ENCODE measurements around the gene IFNL4.
"Not testable (repeated sequence)": the region's sequence is repeated elsewhere in the genome, so short reads cannot be mapped to it uniquely, and the experiment has no call there.

DNA sequence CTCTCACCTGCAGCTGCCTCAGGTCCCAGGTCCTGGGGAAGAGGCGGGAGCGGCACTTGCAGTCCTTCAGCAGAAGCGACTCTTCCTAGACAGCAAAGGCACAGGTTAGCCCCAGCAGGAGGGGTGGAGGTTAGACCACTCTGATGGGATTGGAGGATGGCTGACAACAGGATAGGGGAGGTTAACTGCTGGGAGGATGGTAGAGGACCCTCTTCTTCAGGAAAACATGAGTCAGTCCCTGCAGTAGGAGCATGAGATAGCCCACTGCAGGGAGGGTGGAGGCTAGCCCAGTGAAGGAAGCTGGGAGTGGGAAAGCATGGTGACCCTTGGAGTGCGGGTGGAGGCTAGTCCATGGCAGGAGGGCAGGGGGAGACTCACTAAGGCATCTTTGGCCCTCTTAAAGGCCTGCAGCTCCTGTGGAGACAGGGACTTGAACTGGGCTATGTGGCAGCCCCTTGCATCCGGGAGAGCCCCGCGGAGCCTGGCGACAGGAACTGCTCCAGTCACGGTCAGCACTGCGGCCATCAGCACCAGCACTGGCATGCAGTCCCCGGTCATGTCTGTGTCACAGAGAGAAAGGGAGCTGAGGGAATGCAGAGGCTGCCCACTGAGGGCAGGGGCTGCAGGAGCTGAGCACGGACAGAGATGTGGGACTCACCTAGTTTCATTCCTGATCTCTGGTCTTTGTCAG lies 4.1 kb downstream of the IFNL4 start, which contains the start of gene IFNL3:
- TF ChIP-seq, protein P1, sequence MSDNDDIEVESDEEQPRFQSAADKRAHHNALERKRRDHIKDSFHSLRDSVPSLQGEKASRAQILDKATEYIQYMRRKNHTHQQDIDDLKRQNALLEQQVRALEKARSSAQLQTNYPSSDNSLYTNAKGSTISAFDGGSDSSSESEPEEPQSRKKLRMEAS (IDR thresholded peaks at IDR 0.05), result not testable (repeated sequence)
- TF ChIP-seq, protein P2, sequence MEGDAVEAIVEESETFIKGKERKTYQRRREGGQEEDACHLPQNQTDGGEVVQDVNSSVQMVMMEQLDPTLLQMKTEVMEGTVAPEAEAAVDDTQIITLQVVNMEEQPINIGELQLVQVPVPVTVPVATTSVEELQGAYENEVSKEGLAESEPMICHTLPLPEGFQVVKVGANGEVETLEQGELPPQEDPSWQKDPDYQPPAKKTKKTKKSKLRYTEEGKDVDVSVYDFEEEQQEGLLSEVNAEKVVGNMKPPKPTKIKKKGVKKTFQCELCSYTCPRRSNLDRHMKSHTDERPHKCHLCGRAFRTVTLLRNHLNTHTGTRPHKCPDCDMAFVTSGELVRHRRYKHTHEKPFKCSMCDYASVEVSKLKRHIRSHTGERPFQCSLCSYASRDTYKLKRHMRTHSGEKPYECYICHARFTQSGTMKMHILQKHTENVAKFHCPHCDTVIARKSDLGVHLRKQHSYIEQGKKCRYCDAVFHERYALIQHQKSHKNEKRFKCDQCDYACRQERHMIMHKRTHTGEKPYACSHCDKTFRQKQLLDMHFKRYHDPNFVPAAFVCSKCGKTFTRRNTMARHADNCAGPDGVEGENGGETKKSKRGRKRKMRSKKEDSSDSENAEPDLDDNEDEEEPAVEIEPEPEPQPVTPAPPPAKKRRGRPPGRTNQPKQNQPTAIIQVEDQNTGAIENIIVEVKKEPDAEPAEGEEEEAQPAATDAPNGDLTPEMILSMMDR (IDR thresholded peaks at IDR 0.05; ENCODE audit: low read depth, low read length, missing input control), result not testable (repeated sequence)
- not testable (repeated sequence) for TF ChIP-seq JUND, RAD21 (IDR thresholded peaks at IDR 0.05)

All from liver (tissue), 3 donors.